ENCODE data around the gene RAMP1. TPM values are rescaled to one million over a fixed set of nuclear protein-coding genes. Genes with fewer than 3 reads are reported as not detected.
A peak's percentile ranks its signal among the peaks of the same experiment; 100 is the strongest.

RAMP1 gene
- total RNA-seq, 1 donor from 2014 or later, result 3.9 TPM

GRCh38 chr2:237878321-237879057, 19.1 kb downstream of the RAMP1 start:
- Mint-ChIP-seq H3K4me3 (no peak overlapping the region), H3K27ac (no peak overlapping the region), H3K36me3 (ENCODE audit: low read depth) (no peaks in the 10 kb centered on the region), H3K27me3 (peaks cover 5% of the 10 kb centered on the region), H3K9me3 (no peaks in the 10 kb centered on the region), H3K4me1 (no peaks in the 10 kb centered on the region)
- intact Hi-C loops (cut with micrococcal nuclease), result no loop called here
- CTCF ChIA-PET, result no interaction called here
- ATAC-seq (ENCODE audit: low read depth) (no peak), DNase-seq (peak; percentile 10)
- POLR2A ChIA-PET, result no interaction called here
- TF ChIP-seq CTCF (IDR thresholded peaks at IDR 0.05), result no peak

GRCh38 chr2:237879058-237879430, 19.6 kb downstream of the RAMP1 start:
- intact Hi-C loops (cut with micrococcal nuclease), result no loop called here
- peaks cover 5% of the 10 kb centered on the region for H3K27me3 Mint-ChIP-seq
- no peak overlapping the region for H3K4me3 Mint-ChIP-seq
- H3K4me1 Mint-ChIP-seq, result no peaks in the 10 kb centered on the region
- no peaks in the 10 kb centered on the region for H3K9me3 Mint-ChIP-seq
- ChIA-PET POLR2A (no interaction called here), CTCF (no interaction called here)
- H3K36me3 Mint-ChIP-seq (ENCODE audit: low read depth), result no peaks in the 10 kb centered on the region
- TF ChIP-seq CTCF (IDR thresholded peaks at IDR 0.05), result no peak
- ATAC-seq (ENCODE audit: low read depth) (no peak), DNase-seq (no peak)
- no peak overlapping the region for H3K27ac Mint-ChIP-seq

GRCh38 chr2:237879991-237880560, 20.7 kb downstream of the RAMP1 start:
- CTCF ChIA-PET, result no interaction called here
- no peak for TF ChIP-seq CTCF (IDR thresholded peaks at IDR 0.05)
- Mint-ChIP-seq H3K27ac (no peak overlapping the region), H3K4me3 (no peak overlapping the region), H3K36me3 (ENCODE audit: low read depth) (no peaks in the 10 kb centered on the region), H3K27me3 (peaks cover 1% of the 10 kb centered on the region), H3K4me1 (no peaks in the 10 kb centered on the region), H3K9me3 (no peaks in the 10 kb centered on the region)
- POLR2A ChIA-PET, result no interaction called here
- no peak for DNase-seq
- no peak for ATAC-seq (ENCODE audit: low read depth)
- intact Hi-C loops (cut with micrococcal nuclease), result no loop called here

- intact Hi-C loops (cut with micrococcal nuclease), result no loop called here
These were observed 23.4 kb downstream of the RAMP1 start for GRCh38 chr2:237882510-237883481.

More at GRCh38 chr2:237882510-237883481, 23.4 kb downstream of the RAMP1 start:
- CTCF ChIA-PET, result no interaction called here
- POLR2A ChIA-PET, result no interaction called here
- TF ChIP-seq CTCF (IDR thresholded peaks at IDR 0.05), result no peak
- H3K27me3 Mint-ChIP-seq, result no peaks in the 10 kb centered on the region
- no peak for ATAC-seq (ENCODE audit: low read depth)
- no peaks in the 10 kb centered on the region for H3K4me1 Mint-ChIP-seq
- H3K36me3 Mint-ChIP-seq (ENCODE audit: low read depth), result no peaks in the 10 kb centered on the region
- no peak overlapping the region for H3K27ac Mint-ChIP-seq
- no peak for DNase-seq
- no peaks in the 10 kb centered on the region for H3K9me3 Mint-ChIP-seq
- no peak overlapping the region for H3K4me3 Mint-ChIP-seq

Measured in activated B cell treated with CpG ODN at 0.5 μM for 24 hours (primary cell).